ENCODE measurements around the gene ZNF813. TPM values are rescaled to one million over a fixed set of nuclear protein-coding genes. Genes with fewer than 3 reads are reported as not detected.
"Not testable (repeated sequence)": the region's sequence is repeated elsewhere in the genome, so short reads cannot be mapped to it uniquely, and the experiment has no call there.

Gene ZNF813
- total RNA-seq (2014; rRNA removed; shearing (Covaris generic)), result 3.7 and 4.2 TPM in 2 replicates

DNA sequence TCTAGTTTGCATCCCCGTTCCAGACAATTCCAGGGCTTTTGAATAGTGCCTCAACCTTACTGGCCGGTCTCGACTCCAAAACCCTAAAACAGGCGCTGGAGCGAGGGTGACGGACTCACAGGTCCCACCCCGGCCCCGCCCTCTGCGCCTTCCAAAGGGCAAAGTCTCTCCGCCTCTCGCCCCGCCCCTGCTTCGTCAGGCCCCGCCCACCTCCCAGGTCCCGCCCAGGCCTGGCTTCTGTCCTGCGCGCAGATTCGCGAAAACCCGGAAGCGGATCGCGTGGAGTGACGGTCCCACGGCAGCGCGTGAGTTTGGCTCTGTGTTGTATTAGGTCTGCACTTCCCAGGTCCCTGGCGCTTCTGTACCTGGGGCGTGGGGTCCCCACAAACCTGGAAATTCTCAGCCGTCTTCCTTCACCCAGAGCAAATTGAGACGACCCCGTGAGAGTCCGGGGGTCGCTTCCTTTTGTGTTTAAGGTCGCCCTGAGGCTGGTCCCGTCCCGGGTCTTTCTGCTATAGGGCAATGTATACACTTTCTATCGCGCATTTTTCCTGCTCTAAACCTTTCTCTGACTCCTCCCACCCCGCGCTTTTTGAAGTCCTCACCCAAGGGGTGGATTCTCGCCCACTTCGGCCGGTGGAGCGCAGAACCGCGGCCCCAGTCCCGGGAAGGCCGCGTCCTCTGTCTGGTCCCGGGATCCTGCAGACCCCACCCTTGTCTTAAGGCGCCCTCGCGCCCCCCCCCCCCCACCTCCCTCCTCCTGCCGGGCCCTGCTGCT, at the start of gene ZNF813:
ZNF813 (plus strand) TSS at position 249 of the 778 bp plus-strand sequence. CDS start 16,090 bp downstream, outside the sequence.
- peak; percentile 77 for DNase-seq (ENCODE audit: low read depth)

- not testable (repeated sequence) for DNase-seq (ENCODE audit: low read depth)
These were observed 46.8 kb upstream of the ZNF813 start for GRCh38 chr19:53420520-53421315.

GRCh38 chr19:53422551-53422950, 45.0 kb upstream of the ZNF813 start:
- no peak for DNase-seq (ENCODE audit: low read depth)

DNA sequence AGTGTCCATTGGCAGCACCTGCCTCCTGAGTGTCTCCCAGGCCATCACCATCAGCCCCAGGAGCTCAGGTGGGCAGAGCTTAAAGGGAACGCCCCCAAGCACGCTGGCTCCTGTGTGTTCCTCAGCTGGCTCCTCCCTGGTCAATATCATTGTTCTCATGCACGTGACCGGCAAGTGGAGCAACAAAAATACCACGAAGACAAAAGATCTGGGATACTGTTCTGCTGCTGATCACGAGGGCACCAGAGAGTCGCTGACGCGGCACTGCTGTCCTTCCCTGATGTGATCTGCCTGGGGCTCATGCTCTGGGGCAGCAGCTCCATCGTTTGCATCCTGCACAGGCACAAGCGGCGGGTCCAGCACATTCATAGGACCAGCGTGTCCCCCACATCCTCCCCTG, 44.5 kb upstream of the ZNF813 start:
- DNase-seq (ENCODE audit: low read depth), result not testable (repeated sequence)

DNA sequence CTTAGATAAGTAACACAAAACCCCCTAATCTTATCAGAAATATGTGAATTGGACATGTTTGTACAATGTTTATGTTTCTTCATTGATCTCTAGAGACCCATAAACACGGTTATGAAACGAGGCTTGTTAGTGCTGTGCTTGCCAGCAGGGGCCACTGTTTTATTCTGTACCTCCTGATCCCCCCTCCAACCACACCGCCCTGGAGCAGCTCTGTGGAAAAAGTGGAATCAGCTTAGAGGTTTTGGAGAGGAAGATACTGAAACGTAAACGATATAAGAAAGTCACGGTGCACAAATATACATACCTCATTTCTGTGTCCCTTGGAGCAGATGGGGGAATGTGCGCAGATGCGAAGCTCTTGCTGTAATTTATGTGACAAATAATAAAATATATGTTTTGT, 43.9 kb upstream of the ZNF813 start:
- DNase-seq (ENCODE audit: low read depth), result not testable (repeated sequence)

GRCh38 chr19:53424968-53425597, 42.5 kb upstream of the ZNF813 start:
- no peak for DNase-seq (ENCODE audit: low read depth)

GRCh38 chr19:53431399-53432087, 36.0 kb upstream of the ZNF813 start, which contains the start of gene ZNF761:
Gene ZNF761 (plus strand): TSS chr19:53431984. CDS start chr19:53447269, 15,285 bp downstream.
- peak; percentile 94 for DNase-seq (ENCODE audit: low read depth)

GRCh38 chr19:53432088-53432661, 35.4 kb upstream of the ZNF813 start:
- peak; percentile 8 for DNase-seq (ENCODE audit: low read depth)

DNA sequence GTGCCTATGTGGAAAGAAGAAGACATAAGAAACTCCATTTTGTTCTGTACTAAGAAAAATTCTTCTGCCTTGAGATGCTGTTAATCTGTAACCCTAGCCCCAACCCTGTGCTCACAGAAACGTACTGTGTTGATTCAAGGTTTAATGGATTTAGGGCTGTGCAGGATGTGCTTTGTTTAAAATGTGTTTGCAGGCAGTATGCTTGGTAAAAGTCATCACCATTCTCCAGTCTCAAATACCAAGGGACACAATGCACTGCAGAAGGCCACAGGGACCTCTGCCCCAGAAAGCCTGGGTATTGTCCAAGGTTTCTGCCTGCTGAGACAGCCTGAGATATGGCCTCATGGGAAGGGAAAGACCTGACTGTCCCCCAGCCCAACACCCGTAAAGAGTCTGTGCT, 23.7 kb upstream of the ZNF813 start:
- DNase-seq (ENCODE audit: low read depth), result not testable (repeated sequence)

GRCh38 chr19:53447196-53447595, 20.3 kb upstream of the ZNF813 start:
- DNase-seq (ENCODE audit: low read depth), result not testable (repeated sequence)

- DNase-seq (ENCODE audit: low read depth), result no peak
These were observed 11.7 kb upstream of the ZNF813 start for GRCh38 chr19:53455828-53456227.

- not testable (repeated sequence) for DNase-seq (ENCODE audit: low read depth)
These were observed 7.3 kb upstream of the ZNF813 start for GRCh38 chr19:53460131-53460721.

DNA sequence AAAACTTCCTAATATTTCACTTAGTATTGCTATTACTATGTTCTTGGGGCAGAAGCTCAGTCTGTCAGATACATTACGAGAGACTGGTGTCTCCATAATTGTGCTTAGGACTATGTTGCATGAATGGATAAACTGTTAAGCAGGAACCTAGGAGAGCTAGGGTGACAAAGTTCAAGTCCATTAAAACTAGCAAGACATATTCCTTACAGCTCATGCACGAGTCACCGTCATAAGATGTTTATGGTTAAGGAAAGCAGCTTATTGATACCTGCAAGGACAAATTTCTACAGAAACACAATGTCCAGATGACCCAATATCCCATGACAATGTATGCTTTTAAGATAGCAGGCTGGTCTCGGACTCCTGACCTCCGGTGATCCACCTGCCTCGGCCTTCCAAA, 5.7 kb upstream of the ZNF813 start:
- DNase-seq (ENCODE audit: low read depth), result peak; percentile 20

- DNase-seq (ENCODE audit: low read depth), result no peak
These were observed 4.7 kb upstream of the ZNF813 start for GRCh38 chr19:53462861-53463260.

DNA sequence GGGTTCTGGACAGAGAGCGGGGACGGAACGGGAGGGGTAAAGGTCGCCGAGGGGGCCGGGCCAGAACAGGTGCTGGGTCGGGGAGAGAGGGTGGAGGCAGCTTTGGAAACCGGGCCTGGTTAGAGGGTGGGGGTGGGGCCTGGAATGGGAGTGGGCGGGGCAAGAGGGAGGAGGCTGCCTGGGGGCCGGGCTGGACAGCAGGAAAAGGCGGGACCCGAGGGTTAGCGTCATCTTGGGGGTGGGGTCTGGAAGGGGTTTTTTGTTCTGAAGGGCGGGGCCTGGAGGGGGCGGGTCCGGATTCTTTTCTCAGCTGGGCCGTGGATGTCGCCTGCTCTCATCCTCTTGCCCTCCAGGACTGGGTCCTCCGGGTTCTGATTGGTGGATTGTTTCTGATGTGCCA, 4.3 kb upstream of the ZNF813 start:
- no peak for DNase-seq (ENCODE audit: low read depth)

- no peak for DNase-seq (ENCODE audit: low read depth)
These were observed 628 bp upstream of the ZNF813 start for GRCh38 chr19:53466726-53467484.

GRCh38 chr19:53468628-53469027, 1.1 kb downstream of the ZNF813 start:
- not testable (repeated sequence) for DNase-seq (ENCODE audit: low read depth)

DNA sequence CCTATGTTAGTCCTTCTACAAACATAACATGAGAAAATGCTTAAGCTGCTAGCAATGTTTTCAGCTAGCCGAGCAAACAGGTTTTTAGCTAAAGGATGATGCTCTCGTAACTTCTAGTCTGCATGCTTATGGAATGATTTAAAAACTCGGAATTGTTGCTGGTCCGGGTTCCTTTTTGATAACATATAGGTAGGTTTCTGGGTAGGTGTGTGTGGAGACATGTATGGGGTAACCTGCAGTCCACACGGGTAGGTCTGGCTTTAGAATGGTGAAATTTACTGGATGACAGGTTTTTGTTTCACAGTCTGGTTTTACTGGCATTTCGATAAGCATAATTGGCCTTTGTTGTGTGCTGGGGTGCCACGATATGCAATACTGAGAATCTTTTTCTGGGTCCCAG, 4.4 kb downstream of the ZNF813 start:
- DNase-seq (ENCODE audit: low read depth), result no peak

DNA sequence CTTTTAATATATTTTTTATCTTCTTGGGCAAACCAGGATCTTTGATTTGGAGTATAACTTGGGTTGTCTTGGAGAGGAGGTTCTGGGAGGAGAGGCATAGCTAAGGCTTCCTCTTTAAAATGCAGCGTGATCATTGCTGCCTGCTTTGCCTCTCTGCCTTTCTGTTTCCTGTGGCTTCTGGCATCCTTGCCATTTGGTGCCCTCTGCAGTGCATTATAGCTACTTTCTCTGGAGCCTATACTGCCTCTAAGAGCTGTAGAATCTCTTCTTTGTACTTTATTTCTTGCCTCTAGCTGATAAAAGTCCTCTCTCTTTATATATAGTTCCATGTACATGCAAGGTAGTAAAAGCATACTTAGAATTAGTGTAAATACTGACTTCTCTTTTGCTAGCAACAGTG, 7.3 kb downstream of the ZNF813 start:
- DNase-seq (ENCODE audit: low read depth), result not testable (repeated sequence)

GRCh38 chr19:53475470-53475869, 7.9 kb downstream of the ZNF813 start:
- peak; percentile 57 for DNase-seq (ENCODE audit: low read depth)

Measured in M059J (cell line).